HEK293 (cell line): ENCODE results near the gene CCDC32.

Experiments
- IKZF3 ChIP-seq: fragments of 450-650 bp; IDR thresholded peaks from 2 replicates; pipeline ENCODE4 v1.5.0; 2018; ENCODE audit warnings: missing biosample characterization, mild to moderate bottlenecking, missing genetic modification characterization, moderate library complexity
- PRDM10 ChIP-seq: fragments of 450-650 bp; formaldehyde crosslinking; IDR thresholded peaks from 2 replicates; pipeline ENCODE4 v1.5.1; 2016; ENCODE audit warnings: missing biosample characterization, missing genetic modification characterization
- WT1 ChIP-seq: fragments of 450-650 bp; formaldehyde crosslinking; IDR thresholded peaks from 2 replicates; pipeline ENCODE4 v1.5.1; 2016; ENCODE audit warnings: missing biosample characterization, missing genetic modification characterization
- YY1 ChIP-seq: fragments of 450-650 bp; formaldehyde crosslinking; IDR thresholded peaks from 2 replicates; pipeline ENCODE4 v1.5.1; 2018; ENCODE audit warnings: missing biosample characterization, missing genetic modification characterization
- ZBTB10 ChIP-seq: fragments of 450-650 bp; formaldehyde crosslinking; IDR thresholded peaks from 2 replicates; pipeline ENCODE4 v1.5.1; 2016; ENCODE audit warnings: missing biosample characterization, missing genetic modification characterization
- ZBTB20 ChIP-seq: fragments of 450-650 bp; formaldehyde crosslinking; IDR thresholded peaks from 2 replicates; pipeline ENCODE4 v1.5.1; 2016; ENCODE audit warnings: missing biosample characterization, missing genetic modification characterization
- ZBTB6 ChIP-seq: fragments of 450-650 bp; formaldehyde crosslinking; IDR thresholded peaks from 2 replicates; pipeline ENCODE4 v1.5.1; 2017; ENCODE audit warnings: missing biosample characterization, missing genetic modification characterization
- ZNF132 ChIP-seq: fragments of 450-650 bp; formaldehyde crosslinking; IDR thresholded peaks from 2 replicates; pipeline ENCODE4 v1.5.1; 2017; ENCODE audit warnings: missing biosample characterization, missing genetic modification characterization, borderline replicate concordance
- ZNF146 ChIP-seq: fragments of 450-650 bp; formaldehyde crosslinking; IDR thresholded peaks from 2 replicates; pipeline ENCODE4 v1.5.1; 2016; ENCODE audit warnings: missing biosample characterization, missing genetic modification characterization
- ZNF202 ChIP-seq: fragments of 450-650 bp; formaldehyde crosslinking; IDR thresholded peaks from 2 replicates; pipeline ENCODE4 v1.5.1; 2016; ENCODE audit warnings: missing biosample characterization, missing genetic modification characterization, borderline replicate concordance
- ZNF239 ChIP-seq: fragments of 450-650 bp; formaldehyde crosslinking; IDR thresholded peaks from 2 replicates; pipeline ENCODE4 v1.5.1; 2016; ENCODE audit warnings: missing biosample characterization, missing genetic modification characterization
- ZNF280D ChIP-seq: fragments of 450-650 bp; formaldehyde crosslinking; IDR thresholded peaks from 2 replicates; pipeline ENCODE4 v1.5.1; 2016; ENCODE audit warnings: missing biosample characterization, missing genetic modification characterization
- ZNF292 ChIP-seq: fragments of 450-650 bp; formaldehyde crosslinking; IDR thresholded peaks from 2 replicates; pipeline ENCODE4 v1.5.1; 2016; ENCODE audit warnings: low read depth, missing biosample characterization, missing genetic modification characterization, borderline replicate concordance
- ZNF548 ChIP-seq: fragments of 450-650 bp; formaldehyde crosslinking; IDR thresholded peaks from 2 replicates; pipeline ENCODE4 v1.5.1; 2016; ENCODE audit warnings: missing biosample characterization, missing genetic modification characterization
- ZNF777 ChIP-seq: fragments of 450-650 bp; formaldehyde crosslinking; IDR thresholded peaks from 2 replicates; pipeline ENCODE4 v1.5.1; 2017; ENCODE audit warnings: missing biosample characterization, missing genetic modification characterization, borderline replicate concordance
- TF ChIP-seq, protein P1 (sequence below): fragments of 450-650 bp; formaldehyde crosslinking; IDR thresholded peaks from 2 replicates; pipeline ENCODE4 v1.5.1; 2016; ENCODE audit warnings: missing biosample characterization, missing genetic modification characterization
- TF ChIP-seq, protein P2 (sequence below): fragments of 450-650 bp; formaldehyde crosslinking; IDR thresholded peaks from 2 replicates; pipeline ENCODE4 v1.5.1; 2016; ENCODE audit warnings: missing biosample characterization, missing genetic modification characterization

The CCDC32 gene

GRCh38 chr15:40569129-40569953, 4.5 kb upstream of the CCDC32 start, which contains the start of gene RPUSD2 (continued):
- TF ChIP-seq PRDM10 (tag by site-specific recombination) (peak; percentile 55; the same call in 1 of the 2 replicates), IKZF3 (tag by site-specific recombination) (no peak), ZNF132 (no peak), ZNF292 (tag by site-specific recombination) (no peak), ZNF777 (tag by site-specific recombination) (no peak), ZNF146 (tag by site-specific recombination) (no peak), ZNF280D (tag by site-specific recombination) (0 out of 2 replicates have a peak, but pooled peaks have one; percentile 57), YY1 (tag by site-specific recombination) (no peak), ZBTB6 (no peak), WT1 (tag by site-specific recombination) (0 out of 2 replicates have a peak, but pooled peaks have one; percentile 20), ZBTB20 (tag by site-specific recombination) (peak; percentile 100), ZNF239 (tag by site-specific recombination) (no peak), ZNF202 (tag by site-specific recombination) (no peak), ZNF548 (tag by site-specific recombination) (no peak), ZBTB10 (peak; percentile 38; the same call in 1 of the 2 replicates)
- TF ChIP-seq, protein P1, sequence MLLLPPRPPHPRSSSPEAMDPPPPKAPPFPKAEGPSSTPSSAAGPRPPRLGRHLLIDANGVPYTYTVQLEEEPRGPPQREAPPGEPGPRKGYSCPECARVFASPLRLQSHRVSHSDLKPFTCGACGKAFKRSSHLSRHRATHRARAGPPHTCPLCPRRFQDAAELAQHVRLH = no peak
- TF ChIP-seq, protein P2, sequence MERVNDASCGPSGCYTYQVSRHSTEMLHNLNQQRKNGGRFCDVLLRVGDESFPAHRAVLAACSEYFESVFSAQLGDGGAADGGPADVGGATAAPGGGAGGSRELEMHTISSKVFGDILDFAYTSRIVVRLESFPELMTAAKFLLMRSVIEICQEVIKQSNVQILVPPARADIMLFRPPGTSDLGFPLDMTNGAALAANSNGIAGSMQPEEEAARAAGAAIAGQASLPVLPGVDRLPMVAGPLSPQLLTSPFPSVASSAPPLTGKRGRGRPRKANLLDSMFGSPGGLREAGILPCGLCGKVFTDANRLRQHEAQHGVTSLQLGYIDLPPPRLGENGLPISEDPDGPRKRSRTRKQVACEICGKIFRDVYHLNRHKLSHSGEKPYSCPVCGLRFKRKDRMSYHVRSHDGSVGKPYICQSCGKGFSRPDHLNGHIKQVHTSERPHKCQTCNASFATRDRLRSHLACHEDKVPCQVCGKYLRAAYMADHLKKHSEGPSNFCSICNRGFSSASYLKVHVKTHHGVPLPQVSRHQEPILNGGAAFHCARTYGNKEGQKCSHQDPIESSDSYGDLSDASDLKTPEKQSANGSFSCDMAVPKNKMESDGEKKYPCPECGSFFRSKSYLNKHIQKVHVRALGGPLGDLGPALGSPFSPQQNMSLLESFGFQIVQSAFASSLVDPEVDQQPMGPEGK (tag by site-specific recombination) = peak; percentile 94
- TF ChIP-seq, all 188 proteins: peak for 40
